Cardiac muscle cell (in vitro differentiated cells and primary cell): ENCODE measurements around the gene SNTB2. TPM values are rescaled to one million over a fixed set of nuclear protein-coding genes. Genes with fewer than 3 reads are reported as not detected.

Experiments
- DNase-seq, 2 donors: peaks; one replicate each; pipeline versions ENCODE4 v3.0.0 to v3.0.0-alpha.2; 2010 to 2017; ENCODE audit warnings: low read depth in 1 of 2, low spot score in 1 of 2
- H3K27ac ChIP-seq: fragments of 200-600 bp; sonication (generic); 2 replicates; pipeline ENCODE4 v1.5.1; 2016
- H3K27me3 ChIP-seq: fragments of 200-600 bp; sonication (generic); 2 replicates; pipeline ENCODE4 v1.6.0; 2016; ENCODE audit warnings: control low read depth
- H3K36me3 ChIP-seq: fragments of 200-600 bp; sonication (generic); 2 replicates; pipeline ENCODE4 v1.5.1; 2016; ENCODE audit warnings: control low read depth
- H3K4me1 ChIP-seq: fragments of 200-600 bp; sonication (generic); 2 replicates; pipeline ENCODE4 v1.8.1; 2017; ENCODE audit warnings: low read depth, mild to moderate bottlenecking, mixed run types
- H3K4me3 ChIP-seq: fragments of 200-600 bp; sonication (generic); 2 replicates; pipeline ENCODE4 v1.5.1; 2016; ENCODE audit warnings: mild to moderate bottlenecking
- H3K9me3 ChIP-seq: fragments of 200-600 bp; sonication (generic); 2 replicates; pipeline ENCODE4 v1.5.1; 2017; ENCODE audit warnings: low read depth, mild to moderate bottlenecking, control low read depth
- polyA plus RNA-seq: library from polyadenylated mRNA; unstranded; fragments of >200 nt; fragmentation: Nextera tagmentation; extraction: Ambion mirVana; gene quantifications from 2 replicates; pipeline ENCODE4 v1.2.1, GENCODE V29; 2016
- total RNA-seq: library from RNA; depleted of rRNA; stranded (reverse); fragments of >200 nt; gene quantifications from 2 replicates; pipeline ENCODE4 v1.2.3, GENCODE V29; 2016
- TF ChIP-seq, protein P1 (sequence below): IDR thresholded peaks from 2 replicates; pipeline ENCODE4 v1.5.1; 2012; ENCODE audit warnings: low read depth, mild to moderate bottlenecking, low read length

Gene SNTB2
- total and polyA plus RNA-seq, 2 experiments from 2014 or later = 12.7 to 17.1 TPM

DNA sequence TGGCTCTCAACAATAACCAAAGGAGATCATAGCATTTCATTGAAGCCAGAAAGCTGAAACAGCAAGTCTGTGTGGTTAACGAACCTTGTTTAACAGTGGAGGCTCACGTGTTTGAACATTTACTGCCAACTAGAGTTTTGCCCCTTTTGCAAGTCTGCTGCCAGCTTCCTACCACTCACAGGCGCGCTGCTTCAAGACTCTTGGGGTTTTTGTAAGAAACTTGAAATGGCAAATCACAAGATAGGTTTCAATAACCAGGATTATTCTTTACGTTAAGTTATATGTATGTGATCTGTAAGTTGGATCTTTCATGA is 1.2 kb downstream of the SNTB2 start:
- H3K36me3 ChIP-seq = no peaks in the 10 kb centered on the region
- H3K27ac ChIP-seq = peak overlapping the region; percentile 57
- H3K4me1 ChIP-seq = peaks cover 12% of the 10 kb centered on the region
- no peaks in the 10 kb centered on the region for H3K9me3 ChIP-seq
- TF ChIP-seq, protein P1, sequence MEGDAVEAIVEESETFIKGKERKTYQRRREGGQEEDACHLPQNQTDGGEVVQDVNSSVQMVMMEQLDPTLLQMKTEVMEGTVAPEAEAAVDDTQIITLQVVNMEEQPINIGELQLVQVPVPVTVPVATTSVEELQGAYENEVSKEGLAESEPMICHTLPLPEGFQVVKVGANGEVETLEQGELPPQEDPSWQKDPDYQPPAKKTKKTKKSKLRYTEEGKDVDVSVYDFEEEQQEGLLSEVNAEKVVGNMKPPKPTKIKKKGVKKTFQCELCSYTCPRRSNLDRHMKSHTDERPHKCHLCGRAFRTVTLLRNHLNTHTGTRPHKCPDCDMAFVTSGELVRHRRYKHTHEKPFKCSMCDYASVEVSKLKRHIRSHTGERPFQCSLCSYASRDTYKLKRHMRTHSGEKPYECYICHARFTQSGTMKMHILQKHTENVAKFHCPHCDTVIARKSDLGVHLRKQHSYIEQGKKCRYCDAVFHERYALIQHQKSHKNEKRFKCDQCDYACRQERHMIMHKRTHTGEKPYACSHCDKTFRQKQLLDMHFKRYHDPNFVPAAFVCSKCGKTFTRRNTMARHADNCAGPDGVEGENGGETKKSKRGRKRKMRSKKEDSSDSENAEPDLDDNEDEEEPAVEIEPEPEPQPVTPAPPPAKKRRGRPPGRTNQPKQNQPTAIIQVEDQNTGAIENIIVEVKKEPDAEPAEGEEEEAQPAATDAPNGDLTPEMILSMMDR = no peak
- DNase-seq = peak in 1 of 2 donors; percentile 44
- peak overlapping the region; percentile 60 for H3K4me3 ChIP-seq
- no peaks in the 10 kb centered on the region for H3K27me3 ChIP-seq

- Histone ChIP-seq H3K9me3 (no peaks in the 10 kb centered on the region), H3K4me1 (peaks cover 12% of the 10 kb centered on the region), H3K27me3 (no peaks in the 10 kb centered on the region), H3K4me3 (peak overlapping the region; percentile 60), H3K36me3 (no peaks in the 10 kb centered on the region), H3K27ac (no peak overlapping the region)
- DNase-seq = peak in 1 of 2 donors; percentile 44
- TF ChIP-seq, protein P1 = no peak
Measured at GRCh38 chr16:69188716-69189115, 1.8 kb downstream of the SNTB2 start.

GRCh38 chr16:69190046-69190588 is 3.2 kb downstream of the SNTB2 start:
- H3K4me3 ChIP-seq = no peak overlapping the region
- H3K9me3 ChIP-seq = no peaks in the 10 kb centered on the region
- DNase-seq = no peak
- TF ChIP-seq, protein P1 = no peak
- peaks cover 12% of the 10 kb centered on the region for H3K4me1 ChIP-seq
- no peak overlapping the region for H3K27ac ChIP-seq
- H3K36me3 ChIP-seq = no peaks in the 10 kb centered on the region
- no peaks in the 10 kb centered on the region for H3K27me3 ChIP-seq

DNA sequence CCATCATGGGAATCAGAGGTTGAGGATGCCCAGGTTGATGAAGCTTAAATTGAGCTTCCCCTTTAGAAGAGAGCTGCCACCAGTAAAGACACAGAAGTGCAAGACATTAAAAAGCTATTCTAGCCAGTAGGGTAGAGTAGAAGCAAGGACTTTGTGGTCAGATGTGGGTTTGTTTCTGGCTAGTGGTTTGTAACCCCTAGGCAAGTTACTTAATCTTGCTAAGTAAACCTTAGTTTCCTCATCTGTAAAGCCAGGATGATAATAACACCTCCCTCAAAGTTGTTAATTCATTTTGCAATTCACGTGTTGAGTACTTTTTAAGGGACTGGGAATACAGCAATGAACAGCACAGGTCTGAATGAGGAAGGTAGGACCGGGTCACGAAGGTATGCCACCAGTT is 3.6 kb downstream of the SNTB2 start:
- Histone ChIP-seq H3K27me3 (no peaks in the 10 kb centered on the region), H3K27ac (no peak overlapping the region), H3K9me3 (no peaks in the 10 kb centered on the region), H3K4me1 (peaks cover 12% of the 10 kb centered on the region), H3K4me3 (no peak overlapping the region), H3K36me3 (no peaks in the 10 kb centered on the region)
- TF ChIP-seq, protein P1 = no peak
- DNase-seq = no peak

DNA sequence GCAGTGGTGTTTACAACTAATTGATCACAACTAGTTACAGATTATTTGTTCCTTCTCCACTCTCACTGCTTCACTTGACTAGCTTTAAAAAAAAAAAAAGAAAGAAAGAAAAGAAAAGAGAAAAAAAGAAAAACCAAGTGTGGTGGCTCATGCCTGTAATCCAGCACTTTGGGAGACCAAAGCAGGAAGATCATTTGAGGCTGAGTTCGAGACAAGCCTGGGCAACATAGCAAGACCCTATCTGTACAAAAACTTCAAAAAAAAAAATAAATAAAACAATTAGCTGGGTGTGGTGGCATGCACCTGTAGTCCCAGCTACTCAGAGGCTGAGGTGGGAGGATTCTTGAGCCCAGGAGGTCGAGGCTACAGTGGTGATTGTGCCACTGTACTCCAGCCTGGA is 4.2 kb downstream of the SNTB2 start:
- H3K4me1 ChIP-seq = peaks cover 12% of the 10 kb centered on the region
- H3K9me3 ChIP-seq = no peaks in the 10 kb centered on the region
- no peaks in the 10 kb centered on the region for H3K27me3 ChIP-seq
- TF ChIP-seq, protein P1 = no peak
- H3K27ac ChIP-seq = no peak overlapping the region
- H3K36me3 ChIP-seq = no peaks in the 10 kb centered on the region
- DNase-seq = no peak
- H3K4me3 ChIP-seq = no peak overlapping the region

- Histone ChIP-seq H3K27me3 (no peaks in the 10 kb centered on the region), H3K36me3 (no peaks in the 10 kb centered on the region), H3K27ac (no peak overlapping the region), H3K9me3 (no peaks in the 10 kb centered on the region), H3K4me1 (peaks cover under 1% of the 10 kb centered on the region), H3K4me3 (no peak overlapping the region)
- no peak for DNase-seq
- TF ChIP-seq, protein P1 = no peak
Measured at GRCh38 chr16:69193855-69194254, 6.9 kb downstream of the SNTB2 start.
